ENCODE results near the gene LMOD1. TPM values are rescaled to one million over a fixed set of nuclear protein-coding genes. Genes with fewer than 3 reads are reported as not detected.

The LMOD1 gene
- total and polyA plus RNA-seq, 2 of the 8 experiments (the other 6 are each of a cell fraction or from before 2014, with no cell fraction given), result 0.77 to 1.4 TPM

- no peak overlapping the region for H3K9ac ChIP-seq (replicated peaks in 1 of 4; ENCODE audit: extremely low read depth in 1 of 4, low read depth in 3 of 4, low read length in 3 of 4)
- no peak overlapping the region for H3K4me2 ChIP-seq (ENCODE audit: insufficient read depth in 1 of 2, low read depth in 2 of 2, low read length in 2 of 2)
Measured at GRCh38 chr1:201882665-201883132, 63.6 kb downstream of the LMOD1 start.

More at GRCh38 chr1:201882665-201883132, 63.6 kb downstream of the LMOD1 start:
- Histone ChIP-seq H2AK5ac (ENCODE audit: low read depth, low read length) (no peak overlapping the region; the same call in 1 of the 2 replicates), H3K23ac (ENCODE audit: insufficient read length) (no peak overlapping the region), H4K91ac (replicated peaks; ENCODE audit: insufficient read length, low read length) (no peak overlapping the region), H3K4me1 (replicated peaks in 1 of 4; ENCODE audit: control insufficient read depth in 3 of 4, insufficient read depth in 4 of 4, low read length in 3 of 4) (peaks cover 0 to 4% (median 2%) of the 10 kb centered on the region in 4 experiments; a peak in 5 of 7 replicates), H3K79me1 (ENCODE audit: low read depth, low read length) (no peaks in the 10 kb centered on the region), H4K5ac (ENCODE audit: insufficient read length, low read depth, low read length) (no peak overlapping the region), H2BK20ac (ENCODE audit: low read length) (no peak overlapping the region), H3K27ac (ENCODE audit: low read depth, low read length) (no peak overlapping the region), H2AFZ (ENCODE audit: low read length) (no peak overlapping the region), H2BK5ac (ENCODE audit: low read depth, low read length) (no peak overlapping the region), H2BK120ac (replicated peaks; ENCODE audit: low read depth, low read length) (no peak overlapping the region), H3K4ac (replicated peaks; ENCODE audit: insufficient read length, low read depth, low read length) (no peak overlapping the region), H3K56ac (replicated peaks; ENCODE audit: insufficient read length, low read depth, low read length) (no peak overlapping the region), H2BK12ac (ENCODE audit: low read depth, low read length) (no peak overlapping the region), H3K18ac (ENCODE audit: extremely low read depth, low read length) (no peak overlapping the region), H4K8ac (ENCODE audit: extremely low read depth, insufficient read depth, low read length) (no peak overlapping the region), H4K20me1 (replicated peaks in 1 of 2; ENCODE audit: control insufficient read depth in 1 of 2, insufficient read depth in 2 of 2, low read length in 2 of 2) (no peaks in the 10 kb centered on the region), H2BK15ac (ENCODE audit: low read length) (no peak overlapping the region), H3K23me2 (ENCODE audit: low read depth, low read length) (no peaks in the 10 kb centered on the region), H3K4me3 (ENCODE audit: extremely low read depth in 1 of 4, insufficient read depth in 2 of 4, low read depth in 3 of 4, low read length in 4 of 4) (no peak overlapping the region), H3K36me3 (ENCODE audit: control insufficient read depth in 2 of 4, insufficient read depth in 4 of 4, low read length in 3 of 4) (no peaks in the 10 kb centered on the region; a peak in 1 of 8 replicates), H3K27me3 (replicated peaks in 1 of 4; ENCODE audit: control insufficient read depth in 3 of 4, extremely low read depth in 1 of 4, insufficient read depth in 3 of 4, low read length in 3 of 4) (peaks cover 0 to 5% (median 0%) of the 10 kb centered on the region in 4 experiments; a peak in 1 of 7 replicates), H3K9me3 (ENCODE audit: insufficient read depth in 2 of 2, low read depth in 1 of 2, low read length in 1 of 2) (no peaks in the 10 kb centered on the region), H3K14ac (ENCODE audit: insufficient read length) (no peak overlapping the region), H3K79me2 (ENCODE audit: control insufficient read depth in 1 of 2, insufficient read depth in 2 of 2, low read length in 2 of 2) (no peaks in the 10 kb centered on the region)
- ChIA-PET CTCF (ENCODE audit: partially characterized antibody) (interaction anchor here (0.5 to 12.3 kb wide), 15 partner anchors 10 to 834 kb away, joined by 3 to 244 read pairs (median 3); partner anchors contain the start of gene SHISA4), POLR2A (ENCODE audit: partially characterized antibody) (interaction anchor here (0.5 to 8.1 kb wide), 14 partner anchors 8 to 235 kb away, joined by 3 to 117 read pairs (median 4); partner anchors contain the start of genes SHISA4 and TIMM17A)
- DNase-seq (ENCODE audit: low read depth in 1 of 2, low spot score in 2 of 2) (no peak), FAIRE-seq (no peak)
- TF ChIP-seq ATF3 (IDR thresholded peaks at IDR 0.05; ENCODE audit: insufficient read depth, low read depth, low read length), result no peak
- no peak for TF ChIP-seq KDM4A (IDR thresholded peaks at IDR 0.05; ENCODE audit: low read depth, low read length, severe bottlenecking)
- no peak for TF ChIP-seq RBBP5 (IDR thresholded peaks at IDR 0.05; ENCODE audit: borderline replicate concordance, low read depth, low read length)
- TF ChIP-seq CTCF (IDR thresholded peaks at IDR 0.05; ENCODE audit: control extremely low read depth in 1 of 3, insufficient read depth in 1 of 3, low read depth in 1 of 3, low read length in 3 of 3), result peak in 1 of 3 experiments; percentile 35; a peak in 1 of 4 replicates
- TF ChIP-seq RAD21 (IDR thresholded peaks at IDR 0.05 in 1 of 2, conservative IDR thresholded peaks at IDR 0.05 in 1 of 2; ENCODE audit: low read depth in 2 of 2, low read length in 2 of 2), result no peak
- no peak for TF ChIP-seq BACH1 (IDR thresholded peaks at IDR 0.05; ENCODE audit: low read length)
- no peak for TF ChIP-seq ZNF274 (IDR thresholded peaks at IDR 0.05; ENCODE audit: borderline replicate concordance, extremely low read depth, low read length)
- WGBS, 2 experiments (ENCODE audit: extremely low coverage in 1 of 2, insufficient coverage in 1 of 2, insufficient read length in 1 of 2, insufficient replicate concordance in 2 of 2, low coverage in 1 of 2, low lambda C conversion rate in 2 of 2, missing lambda C conversion rate in 1 of 2), result 100% methylated on average over 2 of the region's 2 CpGs; no CpG with 5 or more reads in 1 of the 2 experiments
